HepG2 (cell line): Measurements from ENCODE around the gene RPS8. TPM values are rescaled to one million over a fixed set of nuclear protein-coding genes. Genes with fewer than 3 reads are reported as not detected.

Experiments used
- EP300 ChIP-seq, 3 experiments: sonication (generic) in 1 of 3; formaldehyde crosslinking in 1 of 3; IDR thresholded peaks; 2 replicates each; pipeline versions ENCODE4 v1.5.1 to v1.6.1; 2011 to 2020; ENCODE audit warnings: low read depth in 2 of 3, low read length in 2 of 3, borderline replicate concordance in 1 of 3, improper control_type of control experiment in 1 of 3, mild to moderate bottlenecking in 1 of 3, missing genetic modification reagents in 1 of 3, moderate library complexity in 1 of 3
- SP1 ChIP-seq, 2 experiments: fragments of 450-650 bp in 1 of 2; sonication (generic) in 1 of 2; formaldehyde crosslinking in 1 of 2; IDR thresholded peaks; 2 replicates each; pipeline versions ENCODE4 v1.4.0 to v1.6.1; 2016 to 2020; ENCODE audit warnings: missing genetic modification reagents in 1 of 2
- ZNF160 ChIP-seq: sonication (generic); formaldehyde crosslinking; IDR thresholded peaks from 2 replicates; pipeline ENCODE4 v1.8.0; 2022; ENCODE audit warnings: mild to moderate bottlenecking, inconsistent platforms, missing genetic modification reagents
- ZNF24 ChIP-seq: fragments of 450-650 bp; IDR thresholded peaks from 2 replicates; pipeline ENCODE4 v1.6.1; 2017; ENCODE audit warnings: antibody characterized with exemption, mild to moderate bottlenecking
- polyA plus RNA-seq, 8 experiments: library from polyadenylated mRNA; depleted of rRNA in 3 of 8; stranded (reverse) in 7 of 8; unstranded in 1 of 8; fragments of >200 nt; fragmentation: Illumina TruSeq in 4 of 8; extraction: Trizol in 4 of 8; gene quantifications; 2 replicates each; pipeline versions ENCODE4 v1.2.1 to v1.2.3, GENCODE V29; 2011 to 2016; ENCODE audit warnings: low read depth in 4 of 8, missing spikeins in 1 of 8, mixed read lengths in 1 of 8; ENCODE audit not compliant: insufficient read depth in 1 of 8
- total RNA-seq, 5 experiments: library from RNA; depleted of rRNA; stranded (reverse); fragments of >200 nt; fragmentation: Illumina TruSeq; extraction: Trizol; gene quantifications; 2 replicates each; pipeline ENCODE4 v1.2.3, GENCODE V29; 2016; ENCODE audit warnings: low read depth in 1 of 5
- TF ChIP-seq, protein P1 (sequence below): sonication (generic); formaldehyde crosslinking; IDR thresholded peaks from 2 replicates; pipeline ENCODE4 v1.8.1; 2023; ENCODE audit warnings: mild to moderate bottlenecking, missing genetic modification reagents, borderline replicate concordance
- TF ChIP-seq, protein P2 (sequence below): sonication (generic); formaldehyde crosslinking; IDR thresholded peaks from 2 replicates; pipeline ENCODE4 v1.8.0; 2023; ENCODE audit warnings: mild to moderate bottlenecking, missing genetic modification reagents
- TF ChIP-seq, protein P3 (sequence below): sonication (generic); formaldehyde crosslinking; IDR thresholded peaks from 2 replicates; pipeline ENCODE4 v1.8.0; 2022; ENCODE audit warnings: missing genetic modification reagents, mild to moderate bottlenecking, moderate library complexity, borderline replicate concordance
- TF ChIP-seq, protein P4 (sequence below): sonication (generic); formaldehyde crosslinking; IDR thresholded peaks from 2 replicates; pipeline ENCODE4 v1.8.1; 2022; ENCODE audit warnings: low read depth, mild to moderate bottlenecking, missing genetic modification reagents
- TF ChIP-seq, protein P5 (sequence below): sonication (generic); formaldehyde crosslinking; IDR thresholded peaks from 2 replicates; pipeline ENCODE4 v1.4.0; 2020; ENCODE audit warnings: mild to moderate bottlenecking, missing genetic modification reagents
- TF ChIP-seq, protein P6 (sequence below): IDR thresholded peaks from 2 replicates; pipeline ENCODE4 v1.6.1; 2016; ENCODE audit warnings: missing compliant biosample characterization, missing genetic modification reagents, borderline replicate concordance
- TF ChIP-seq, protein P7 (sequence below): fragments of 450-650 bp; IDR thresholded peaks from 2 replicates; pipeline ENCODE4 v1.6.1; 2016

Gene RPS8
- total and polyA plus RNA-seq, 2 of the 13 experiments (the other 11 are each of a cell fraction or from before 2014, with no cell fraction given), result 2,628 to 2,822 TPM

DNA sequence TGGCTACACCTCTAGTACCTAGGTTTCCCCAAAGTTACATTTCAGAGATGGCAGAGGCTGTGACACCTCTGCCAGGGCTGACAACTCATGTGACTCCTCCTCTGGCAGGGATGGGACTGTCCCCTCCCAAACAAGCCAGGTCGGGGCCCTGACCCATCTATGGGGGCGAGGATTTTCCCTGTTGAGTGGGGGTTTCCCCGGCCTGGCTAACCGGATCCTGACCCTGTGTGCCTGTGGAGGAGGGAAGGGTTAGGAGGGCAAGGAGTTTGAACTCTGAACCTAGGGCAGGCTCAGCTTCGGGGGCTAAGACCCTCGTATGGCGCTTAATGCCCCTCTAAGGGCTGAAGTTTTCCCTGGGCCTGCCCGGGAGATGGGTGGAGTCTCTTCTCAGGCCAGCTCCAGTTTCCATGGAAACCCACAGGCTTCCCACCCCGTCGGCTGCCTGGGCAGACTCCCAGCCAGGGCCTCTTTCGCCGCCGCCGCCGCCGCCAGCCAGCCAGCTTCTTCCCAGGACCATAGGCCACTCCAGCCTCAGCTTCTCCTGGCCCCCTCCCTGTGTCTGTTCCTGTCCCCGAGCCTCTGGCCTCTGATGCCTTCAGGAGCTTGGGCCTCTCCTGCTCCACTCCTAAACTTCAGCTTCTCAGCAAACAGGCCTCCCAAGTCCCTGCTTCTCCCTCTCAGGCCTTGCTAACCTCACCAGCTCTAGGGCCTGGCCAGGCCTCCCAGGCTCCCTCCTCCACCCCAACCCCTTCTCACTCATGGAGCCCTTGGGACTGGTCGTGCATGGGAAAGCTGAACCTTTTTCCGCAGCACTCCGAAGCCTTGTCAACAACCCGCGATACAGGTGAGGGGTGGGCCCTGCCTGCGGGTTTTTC lies 33.0 kb downstream of the RPS8 start, which contains the start of gene BTBD19 (continued):
- TF ChIP-seq, protein P1, sequence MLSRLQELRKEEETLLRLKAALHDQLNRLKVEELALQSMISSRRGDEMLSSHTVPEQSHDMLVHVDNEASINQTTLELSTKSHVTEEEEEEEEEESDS (CRISPR knock-in tag), result 0 out of 2 replicates have a peak, but pooled peaks have one; percentile 57
- TF ChIP-seq, protein P2, sequence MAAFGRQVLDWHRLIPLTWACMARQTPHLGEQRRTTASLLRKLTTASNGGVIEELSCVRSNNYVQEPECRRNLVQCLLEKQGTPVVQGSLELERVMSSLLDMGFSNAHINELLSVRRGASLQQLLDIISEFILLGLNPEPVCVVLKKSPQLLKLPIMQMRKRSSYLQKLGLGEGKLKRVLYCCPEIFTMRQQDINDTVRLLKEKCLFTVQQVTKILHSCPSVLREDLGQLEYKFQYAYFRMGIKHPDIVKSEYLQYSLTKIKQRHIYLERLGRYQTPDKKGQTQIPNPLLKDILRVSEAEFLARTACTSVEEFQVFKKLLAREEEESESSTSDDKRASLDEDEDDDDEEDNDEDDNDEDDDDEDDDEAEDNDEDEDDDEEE, result no peak; the same call in 1 of the 2 replicates
- TF ChIP-seq, protein P3, sequence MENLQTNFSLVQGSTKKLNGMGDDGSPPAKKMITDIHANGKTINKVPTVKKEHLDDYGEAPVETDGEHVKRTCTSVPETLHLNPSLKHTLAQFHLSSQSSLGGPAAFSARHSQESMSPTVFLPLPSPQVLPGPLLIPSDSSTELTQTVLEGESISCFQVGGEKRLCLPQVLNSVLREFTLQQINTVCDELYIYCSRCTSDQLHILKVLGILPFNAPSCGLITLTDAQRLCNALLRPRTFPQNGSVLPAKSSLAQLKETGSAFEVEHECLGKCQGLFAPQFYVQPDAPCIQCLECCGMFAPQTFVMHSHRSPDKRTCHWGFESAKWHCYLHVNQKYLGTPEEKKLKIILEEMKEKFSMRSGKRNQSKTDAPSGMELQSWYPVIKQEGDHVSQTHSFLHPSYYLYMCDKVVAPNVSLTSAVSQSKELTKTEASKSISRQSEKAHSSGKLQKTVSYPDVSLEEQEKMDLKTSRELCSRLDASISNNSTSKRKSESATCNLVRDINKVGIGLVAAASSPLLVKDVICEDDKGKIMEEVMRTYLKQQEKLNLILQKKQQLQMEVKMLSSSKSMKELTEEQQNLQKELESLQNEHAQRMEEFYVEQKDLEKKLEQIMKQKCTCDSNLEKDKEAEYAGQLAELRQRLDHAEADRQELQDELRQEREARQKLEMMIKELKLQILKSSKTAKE (CRISPR knock-in tag), result peak; percentile 57
- TF ChIP-seq EP300 (IDR thresholded peaks at IDR 0.05; ENCODE audit: low read depth in 2 of 2, low read length in 2 of 2) (no peak), EP300 (CRISPR knock-in tag; IDR thresholded peaks at IDR 0.05; ENCODE audit: borderline replicate concordance) (no peak), SP1 (IDR thresholded peaks at IDR 0.05) (no peak), SP1 (CRISPR knock-in tag; IDR thresholded peaks at IDR 0.05) (no peak), ZNF24 (0 out of 2 replicates have a peak, but pooled peaks have one; percentile 25), ZNF160 (CRISPR knock-in tag) (0 out of 2 replicates have a peak, but pooled peaks have one; percentile 19)
- TF ChIP-seq, protein P4, sequence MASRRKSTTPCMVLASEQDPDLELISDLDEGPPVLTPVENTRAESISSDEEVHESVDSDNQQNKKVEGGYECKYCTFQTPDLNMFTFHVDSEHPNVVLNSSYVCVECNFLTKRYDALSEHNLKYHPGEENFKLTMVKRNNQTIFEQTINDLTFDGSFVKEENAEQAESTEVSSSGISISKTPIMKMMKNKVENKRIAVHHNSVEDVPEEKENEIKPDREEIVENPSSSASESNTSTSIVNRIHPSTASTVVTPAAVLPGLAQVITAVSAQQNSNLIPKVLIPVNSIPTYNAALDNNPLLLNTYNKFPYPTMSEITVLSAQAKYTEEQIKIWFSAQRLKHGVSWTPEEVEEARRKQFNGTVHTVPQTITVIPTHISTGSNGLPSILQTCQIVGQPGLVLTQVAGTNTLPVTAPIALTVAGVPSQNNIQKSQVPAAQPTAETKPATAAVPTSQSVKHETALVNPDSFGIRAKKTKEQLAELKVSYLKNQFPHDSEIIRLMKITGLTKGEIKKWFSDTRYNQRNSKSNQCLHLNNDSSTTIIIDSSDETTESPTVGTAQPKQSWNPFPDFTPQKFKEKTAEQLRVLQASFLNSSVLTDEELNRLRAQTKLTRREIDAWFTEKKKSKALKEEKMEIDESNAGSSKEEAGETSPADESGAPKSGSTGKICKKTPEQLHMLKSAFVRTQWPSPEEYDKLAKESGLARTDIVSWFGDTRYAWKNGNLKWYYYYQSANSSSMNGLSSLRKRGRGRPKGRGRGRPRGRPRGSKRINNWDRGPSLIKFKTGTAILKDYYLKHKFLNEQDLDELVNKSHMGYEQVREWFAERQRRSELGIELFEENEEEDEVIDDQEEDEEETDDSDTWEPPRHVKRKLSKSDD (CRISPR knock-in tag), result no peak
- TF ChIP-seq, protein P5, sequence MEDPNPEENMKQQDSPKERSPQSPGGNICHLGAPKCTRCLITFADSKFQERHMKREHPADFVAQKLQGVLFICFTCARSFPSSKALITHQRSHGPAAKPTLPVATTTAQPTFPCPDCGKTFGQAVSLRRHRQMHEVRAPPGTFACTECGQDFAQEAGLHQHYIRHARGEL, result no peak
- TF ChIP-seq, protein P6, sequence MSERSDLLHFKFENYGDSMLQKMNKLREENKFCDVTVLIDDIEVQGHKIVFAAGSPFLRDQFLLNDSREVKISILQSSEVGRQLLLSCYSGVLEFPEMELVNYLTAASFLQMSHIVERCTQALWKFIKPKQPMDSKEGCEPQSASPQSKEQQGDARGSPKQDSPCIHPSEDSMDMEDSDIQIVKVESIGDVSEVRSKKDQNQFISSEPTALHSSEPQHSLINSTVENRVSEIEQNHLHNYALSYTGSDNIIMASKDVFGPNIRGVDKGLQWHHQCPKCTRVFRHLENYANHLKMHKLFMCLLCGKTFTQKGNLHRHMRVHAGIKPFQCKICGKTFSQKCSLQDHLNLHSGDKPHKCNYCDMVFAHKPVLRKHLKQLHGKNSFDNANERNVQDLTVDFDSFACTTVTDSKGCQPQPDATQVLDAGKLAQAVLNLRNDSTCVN (CRISPR knock-in tag), result 0 out of 2 replicates have a peak, but pooled peaks have one; percentile 13
- TF ChIP-seq, protein P7, sequence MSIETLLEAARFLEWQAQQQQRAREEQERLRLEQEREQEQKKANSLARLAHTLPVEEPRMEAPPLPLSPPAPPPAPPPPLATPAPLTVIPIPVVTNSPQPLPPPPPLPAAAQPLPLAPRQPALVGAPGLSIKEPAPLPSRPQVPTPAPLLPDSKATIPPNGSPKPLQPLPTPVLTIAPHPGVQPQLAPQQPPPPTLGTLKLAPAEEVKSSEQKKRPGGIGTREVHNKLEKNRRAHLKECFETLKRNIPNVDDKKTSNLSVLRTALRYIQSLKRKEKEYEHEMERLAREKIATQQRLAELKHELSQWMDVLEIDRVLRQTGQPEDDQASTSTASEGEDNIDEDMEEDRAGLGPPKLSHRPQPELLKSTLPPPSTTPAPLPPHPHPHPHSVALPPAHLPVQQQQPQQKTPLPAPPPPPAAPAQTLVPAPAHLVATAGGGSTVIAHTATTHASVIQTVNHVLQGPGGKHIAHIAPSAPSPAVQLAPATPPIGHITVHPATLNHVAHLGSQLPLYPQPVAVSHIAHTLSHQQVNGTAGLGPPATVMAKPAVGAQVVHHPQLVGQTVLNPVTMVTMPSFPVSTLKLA, result no peak
